Measurements from ENCODE around the gene CAMKK1. TPM values are rescaled to one million over a fixed set of nuclear protein-coding genes. Genes with fewer than 3 reads are reported as not detected.

CAMKK1 gene
- 4.0 TPM for total RNA-seq
- long read RNA-seq, partial matches to known transcripts, result 7 of 9 reads
- long read RNA-seq, other reads (novel, unspliced or antisense), result 2 of 9 reads

DNA sequence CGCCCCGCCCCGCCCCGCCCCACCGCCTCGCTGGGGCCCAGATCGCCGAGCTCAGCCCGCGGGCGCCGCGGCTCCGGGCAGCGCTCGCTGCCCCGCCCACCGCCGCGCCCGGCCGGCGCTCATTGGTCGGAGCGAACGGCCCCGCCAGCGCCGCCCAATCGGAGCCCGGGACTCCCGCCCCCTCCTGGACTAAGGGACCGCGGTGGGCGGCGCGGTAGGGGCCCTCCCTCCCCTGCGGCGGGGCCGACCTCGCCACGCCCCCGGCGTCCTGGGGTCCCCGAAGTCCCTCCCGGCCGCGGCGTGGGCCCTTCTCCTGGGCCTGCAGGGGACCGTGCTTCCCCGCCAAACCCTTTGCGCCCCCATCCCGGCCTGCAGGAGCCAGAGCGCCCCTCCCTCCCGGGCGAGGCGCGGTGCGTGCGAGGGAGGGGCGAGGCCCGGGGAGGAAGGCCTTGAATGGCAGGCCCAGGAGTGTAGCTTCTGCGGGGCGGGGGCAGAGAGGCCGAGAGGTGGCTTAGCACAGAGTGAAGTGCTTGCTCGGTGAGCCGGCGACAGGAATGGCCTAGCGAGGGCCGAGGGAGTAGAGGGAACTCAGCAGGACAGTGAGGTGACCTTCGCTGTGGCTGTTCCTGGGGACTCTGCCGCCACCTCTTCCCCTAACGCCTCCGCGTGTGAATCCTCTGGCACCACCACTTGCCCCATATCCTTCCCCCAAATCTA lies at the start of gene CAMKK1:
CAMKK1 (minus strand) TSS at position 51 of the 717 bp plus-strand sequence. CDS start 7,366 bp downstream, outside the sequence.
- intact Hi-C loops (cut with DNase I), result no loop called here
- peak; percentile 95 for DNase-seq
- peak; percentile 90 for ATAC-seq (ENCODE audit: poor library complexity)

DNA sequence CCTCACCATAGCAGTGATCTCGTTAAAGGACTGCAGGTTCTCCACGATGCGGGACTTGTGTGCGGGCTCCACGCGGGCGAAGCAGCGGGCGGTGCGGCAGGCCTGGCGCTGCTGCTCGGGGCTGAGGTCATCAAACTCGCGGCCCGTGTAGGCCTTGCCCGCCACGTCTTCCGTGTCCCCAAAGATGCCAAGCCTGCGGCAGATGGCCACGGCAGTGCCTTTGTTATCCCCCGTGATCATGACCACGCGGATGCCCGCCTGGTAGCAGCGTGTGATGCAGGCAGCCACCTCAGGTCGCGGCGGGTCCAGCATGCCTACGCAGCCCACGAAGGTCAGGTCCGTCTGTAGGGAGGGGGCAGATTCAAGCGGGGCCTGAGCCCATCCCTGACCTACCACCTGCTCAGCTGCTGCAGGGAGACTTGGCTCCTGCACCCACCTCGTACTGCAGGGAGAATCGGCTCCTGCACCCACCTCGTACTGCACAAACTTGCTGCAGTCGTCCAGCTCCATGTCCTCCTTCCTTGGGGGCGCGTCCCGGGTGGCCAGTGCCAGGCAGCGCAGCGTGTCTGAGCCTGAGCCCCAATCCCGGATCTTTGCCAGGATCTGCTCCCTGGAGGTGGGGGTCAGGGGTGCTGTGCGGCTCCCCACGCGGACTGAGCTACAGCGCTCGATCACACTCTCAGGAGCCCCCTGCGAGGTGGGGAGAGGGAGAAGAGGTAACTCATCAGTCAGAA lies 48.3 kb upstream of the CAMKK1 start:
- ATAC-seq (ENCODE audit: poor library complexity) (no peak), DNase-seq (no peak)
- intact Hi-C loops (cut with DNase I), result no loop called here

DNA sequence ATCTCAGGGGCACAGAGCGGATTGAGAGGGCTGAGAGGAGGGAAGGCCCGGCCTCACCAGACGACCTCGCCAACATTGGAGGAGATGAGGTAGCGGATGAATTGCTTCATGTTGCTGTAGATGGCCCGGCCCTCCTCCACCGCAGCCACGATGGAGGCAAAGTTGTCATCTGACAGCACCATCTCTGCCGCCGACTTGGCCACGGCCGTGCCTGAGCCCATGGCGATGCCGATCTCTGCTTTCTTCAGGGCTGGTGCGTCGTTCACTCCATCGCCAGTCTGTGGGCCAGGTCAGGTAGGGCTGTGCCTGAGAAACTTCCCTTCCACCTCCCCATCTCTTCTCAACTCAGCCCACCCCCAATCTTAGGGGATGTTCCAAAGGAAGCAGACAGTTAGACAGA lies 44.5 kb upstream of the CAMKK1 start:
- no peak for ATAC-seq (ENCODE audit: poor library complexity)
- no peak for DNase-seq
- intact Hi-C loops (cut with DNase I), result no loop called here

DNA sequence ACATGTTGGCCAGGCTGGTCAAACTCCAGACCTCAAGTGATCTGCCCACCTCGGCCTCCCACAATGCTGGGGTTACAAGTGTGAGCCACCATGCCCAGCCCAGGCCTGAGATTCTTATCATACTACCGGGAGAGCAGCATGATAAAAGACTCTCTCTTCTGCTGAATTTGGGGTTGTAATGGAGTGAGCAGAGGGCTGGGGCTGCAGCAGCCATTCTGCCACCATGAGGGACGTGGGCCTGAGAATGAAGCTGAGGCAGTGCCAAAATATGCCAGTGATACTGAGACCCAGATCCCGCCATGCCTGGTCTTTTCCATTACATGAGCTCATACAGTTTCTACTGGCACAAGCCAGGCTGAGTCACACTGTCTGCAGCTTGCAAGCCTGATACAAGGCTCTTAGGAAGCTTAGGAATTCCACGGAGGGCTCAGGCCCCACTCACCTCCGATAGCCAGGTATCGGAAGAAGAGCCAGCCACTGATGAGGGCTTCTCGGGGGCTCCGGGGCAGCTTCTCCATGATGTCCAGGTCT lies 43.0 kb upstream of the CAMKK1 start:
- intact Hi-C loops (cut with DNase I), result loop anchor here (2.0 kb wide), 1 partner anchor 69 kb away; no protein-coding TSS in a partner anchor
- DNase-seq, result no peak

GRCh38 chr17:3935140-3935542 lies 42.3 kb upstream of the CAMKK1 start:
- ATAC-seq (ENCODE audit: poor library complexity) (peak; percentile 97), DNase-seq (peak; percentile 79)
- intact Hi-C loops (cut with DNase I), result loop anchor here (2.0 kb wide), 1 partner anchor 70 kb away; no protein-coding TSS in a partner anchor

More for the DNA sequence above, 43.0 kb upstream of the CAMKK1 start:
- no peak for ATAC-seq (ENCODE audit: poor library complexity)

GRCh38 chr17:3929764-3930163 lies 36.9 kb upstream of the CAMKK1 start:
- intact Hi-C loops (cut with DNase I), result no loop called here
- DNase-seq, result no peak
- ATAC-seq (ENCODE audit: poor library complexity), result no peak

DNA sequence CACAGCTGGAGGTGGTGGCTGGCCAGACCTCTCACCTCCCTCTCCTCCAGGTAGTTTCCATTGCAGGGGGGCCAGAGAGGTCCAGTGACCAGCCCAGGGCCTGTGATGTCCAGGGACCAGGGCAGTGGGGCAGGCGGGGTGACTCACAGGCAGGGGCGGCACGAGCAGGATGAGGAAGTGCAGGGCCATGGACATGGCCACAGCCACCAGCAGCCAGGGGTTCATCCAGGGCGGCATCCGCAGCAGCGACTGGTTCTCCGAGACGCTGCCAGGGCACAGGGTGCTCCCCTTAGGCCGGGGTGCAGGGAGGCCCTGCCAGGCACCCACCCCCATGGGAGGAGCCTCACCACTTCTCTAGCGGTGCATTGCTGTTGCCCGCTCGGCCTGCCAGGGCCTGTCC lies 36.3 kb upstream of the CAMKK1 start:
- no peak for DNase-seq
- no peak for ATAC-seq (ENCODE audit: poor library complexity)
- intact Hi-C loops (cut with DNase I), result no loop called here

- no peak for ATAC-seq (ENCODE audit: poor library complexity)
- no peak for DNase-seq
- intact Hi-C loops (cut with DNase I), result no loop called here
These were observed 35.6 kb upstream of the CAMKK1 start for GRCh38 chr17:3928406-3928805.

DNA sequence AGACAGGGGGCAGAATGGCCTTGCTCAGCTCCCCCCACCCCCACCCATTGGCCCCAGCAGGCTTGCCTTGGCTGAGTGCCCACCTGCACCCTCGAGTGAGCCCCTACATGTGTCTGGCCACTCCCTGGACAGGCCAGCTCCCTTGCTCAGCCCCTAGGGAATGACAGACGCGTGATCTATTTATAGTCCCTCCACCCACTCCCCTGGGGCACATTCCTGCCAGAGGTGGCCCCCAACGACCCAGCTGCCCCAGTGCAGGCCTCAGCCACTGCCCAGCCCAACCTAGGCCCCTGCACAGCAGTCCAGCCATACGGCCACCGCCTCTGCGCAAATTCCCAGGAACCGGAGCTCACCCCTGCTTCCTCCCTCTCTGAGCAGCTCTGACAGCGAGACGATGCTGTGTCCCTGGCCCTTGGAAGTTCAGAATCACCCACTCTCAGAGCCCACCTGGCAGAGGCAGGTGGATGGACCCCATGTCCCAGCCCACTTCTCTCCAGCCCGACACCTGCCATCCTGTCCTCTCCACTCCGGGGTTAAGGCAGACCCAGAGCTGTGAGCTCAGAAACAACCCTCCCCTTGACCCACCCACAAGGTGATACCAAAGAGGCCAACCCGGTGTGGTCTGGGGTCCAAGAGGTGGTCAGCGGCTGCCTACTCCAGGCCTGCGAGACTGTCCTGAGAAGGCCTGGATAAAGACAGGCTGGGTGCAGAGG lies 34.9 kb upstream of the CAMKK1 start:
- intact Hi-C loops (cut with DNase I), result no loop called here
- no peak for DNase-seq
- no peak for ATAC-seq (ENCODE audit: poor library complexity)

- no peak for ATAC-seq (ENCODE audit: poor library complexity)
- intact Hi-C loops (cut with DNase I), result no loop called here
- DNase-seq, result no peak
These were observed 34.2 kb upstream of the CAMKK1 start for GRCh38 chr17:3926860-3927627.

DNA sequence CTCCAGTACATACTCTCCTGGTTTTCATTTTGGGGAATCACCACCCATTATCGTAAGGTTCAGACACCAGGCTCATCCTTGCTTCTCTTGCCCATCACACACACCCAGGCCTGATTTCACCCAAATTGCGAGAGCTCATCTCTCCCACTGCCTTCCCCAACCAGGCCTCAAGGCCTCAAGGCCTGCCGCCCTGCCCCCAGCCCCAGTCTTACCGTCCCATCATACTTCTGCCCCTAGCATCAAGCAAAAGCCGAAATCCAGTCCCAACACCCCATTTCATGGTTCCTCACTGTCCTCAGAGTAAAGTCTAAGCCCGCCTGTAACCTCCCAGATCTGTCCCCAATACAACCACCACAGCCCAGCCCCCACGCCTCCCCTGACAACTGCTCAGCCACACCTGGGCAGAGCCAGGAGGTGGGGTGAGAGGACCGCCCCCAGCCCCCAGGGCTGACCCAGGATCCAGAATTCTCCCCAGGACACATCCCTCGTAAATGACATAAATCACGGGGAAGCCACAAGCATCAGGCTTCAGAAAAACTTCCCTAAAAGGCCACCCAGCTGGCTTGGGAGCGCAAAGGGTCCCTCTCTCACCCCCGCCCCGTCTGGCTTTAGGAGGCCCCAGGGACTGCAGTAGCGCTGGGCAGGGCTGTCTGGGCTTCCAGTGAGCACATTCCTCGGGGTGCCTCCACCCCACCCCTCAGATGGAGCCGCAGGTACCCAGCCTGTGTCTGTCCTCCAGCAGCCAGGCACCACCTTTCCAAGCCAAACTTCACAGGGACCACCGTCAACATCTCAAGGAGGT lies 33.0 kb upstream of the CAMKK1 start:
- ATAC-seq (ENCODE audit: poor library complexity) (no peak), DNase-seq (no peak)
- intact Hi-C loops (cut with DNase I), result no loop called here

DNA sequence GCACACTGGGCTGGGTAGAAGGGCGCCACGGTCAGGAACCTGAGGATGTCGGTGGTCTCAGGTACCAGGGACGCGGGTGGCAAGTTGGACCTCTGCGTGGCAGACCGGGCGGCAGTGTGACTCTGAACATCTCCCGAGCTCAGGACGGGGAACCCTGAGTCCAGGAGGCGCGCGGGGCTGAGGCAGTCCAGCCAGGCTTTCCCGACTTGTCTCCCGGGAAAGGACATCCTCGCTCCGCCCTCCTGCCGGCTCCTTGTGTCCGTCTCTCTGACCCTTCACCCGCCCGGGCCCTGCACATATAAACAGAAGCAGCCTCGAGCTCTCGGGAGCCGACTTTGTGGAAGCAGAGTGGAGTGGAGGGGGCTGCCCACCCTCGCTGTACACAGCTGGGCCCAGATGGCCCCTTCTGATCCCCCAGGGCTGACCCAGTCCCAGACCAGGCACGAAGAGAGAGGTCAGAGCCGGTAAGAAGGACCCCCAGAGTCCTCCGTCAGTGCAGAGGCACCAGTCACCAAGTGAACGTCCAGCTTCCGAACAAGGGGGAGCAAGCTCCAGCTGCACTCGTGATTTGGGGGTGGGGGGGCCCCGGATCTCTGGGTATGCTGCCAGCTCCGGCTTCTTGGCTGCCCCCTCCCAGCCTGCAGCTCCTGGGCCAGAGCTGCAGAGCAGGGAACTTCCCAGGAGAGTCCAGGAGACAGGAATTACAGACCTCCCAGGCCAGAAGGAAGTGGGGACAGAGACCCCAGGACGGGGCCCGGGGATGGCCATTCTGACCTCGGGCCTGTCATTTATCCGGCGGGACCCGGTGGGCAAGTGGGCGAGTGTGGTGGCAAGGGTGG lies 31.9 kb upstream of the CAMKK1 start:
- intact Hi-C loops (cut with DNase I), result no loop called here
- peak; percentile 26 for ATAC-seq (ENCODE audit: poor library complexity)

DNA sequence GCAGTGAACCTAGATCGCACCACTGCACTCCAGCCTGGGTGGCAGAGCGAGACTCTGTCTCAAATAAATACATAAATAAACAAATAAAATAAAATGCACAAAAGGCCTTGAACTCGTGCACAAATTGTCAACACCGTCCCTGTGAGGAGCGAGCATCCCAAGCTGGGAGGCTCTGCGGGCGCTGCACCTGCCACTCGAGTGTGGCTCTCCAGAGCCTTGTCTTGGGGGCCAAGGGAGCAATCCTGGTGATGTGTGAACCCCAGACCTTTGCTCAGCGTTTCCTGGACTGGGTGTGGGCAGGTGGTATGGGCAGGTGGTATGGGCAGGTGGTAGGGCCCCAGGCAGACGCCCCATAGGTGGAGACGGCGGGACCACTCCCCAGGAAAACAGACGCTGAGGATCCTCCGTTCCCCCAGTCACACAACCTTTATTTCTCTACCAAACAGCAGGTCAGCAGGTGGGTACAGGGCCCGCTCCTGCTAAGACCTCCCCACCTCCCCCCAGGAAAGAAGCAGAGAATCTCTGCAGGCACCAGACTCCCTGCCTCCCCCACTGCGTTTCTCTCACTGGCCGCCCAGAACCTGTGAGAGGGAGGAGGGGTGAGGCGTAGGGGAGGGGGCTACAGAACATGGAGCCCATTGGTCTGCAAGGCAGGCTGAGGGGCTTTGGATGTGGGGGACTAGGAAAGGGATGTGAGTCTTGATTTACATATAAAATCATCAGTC lies 30.8 kb upstream of the CAMKK1 start:
- DNase-seq, result no peak
- intact Hi-C loops (cut with DNase I), result no loop called here
- ATAC-seq (ENCODE audit: poor library complexity), result no peak

More for the DNA sequence above, 31.9 kb upstream of the CAMKK1 start:
- peak; percentile 71 for DNase-seq

GRCh38 chr17:3922765-3923164 lies 29.9 kb upstream of the CAMKK1 start:
- no peak for ATAC-seq (ENCODE audit: poor library complexity)
- intact Hi-C loops (cut with DNase I), result no loop called here
- DNase-seq, result no peak

DNA sequence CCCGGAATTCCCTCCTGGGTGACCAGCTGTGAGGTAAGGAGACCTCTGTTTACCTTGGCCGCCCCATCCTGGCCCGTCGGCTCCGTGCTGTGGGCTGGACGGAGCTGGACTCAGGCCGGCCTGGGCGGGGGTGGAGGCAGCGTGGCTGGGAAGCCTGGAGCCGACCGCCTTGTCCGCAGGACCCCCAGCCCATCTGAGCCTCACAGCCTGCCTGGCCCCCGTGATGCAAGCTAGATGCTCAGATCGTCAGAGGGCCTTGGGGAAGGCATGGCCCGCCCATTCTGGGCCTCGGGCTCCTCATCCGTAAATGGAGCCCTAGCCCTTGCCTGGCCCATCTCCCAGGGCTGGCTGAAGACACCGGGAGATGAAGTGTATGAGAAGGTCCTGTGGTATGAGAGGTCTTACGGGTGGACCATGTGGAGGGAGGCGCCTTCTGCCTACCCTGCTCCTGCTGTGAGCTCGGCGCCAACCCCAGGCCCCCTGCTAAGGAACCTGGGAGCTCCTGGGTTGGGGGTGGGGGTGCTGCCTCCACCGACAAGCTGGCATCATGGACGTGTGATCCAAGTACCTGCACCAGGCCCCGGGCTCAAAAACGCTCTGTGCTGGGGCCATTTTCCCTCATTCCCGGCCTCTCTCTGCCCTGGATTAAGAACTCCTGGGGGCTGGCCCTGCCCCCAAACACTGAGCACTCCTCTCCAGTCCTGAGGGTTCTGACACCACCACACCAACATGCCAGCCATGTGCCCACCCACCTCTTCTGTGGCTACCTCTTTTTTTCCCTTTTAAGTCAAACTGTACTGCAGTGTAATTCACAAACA lies 28.9 kb upstream of the CAMKK1 start:
- DNase-seq (no peak), ATAC-seq (ENCODE audit: poor library complexity) (no peak)
- intact Hi-C loops (cut with DNase I), result no loop called here
